GM10266 (cell line): ENCODE results near the gene SORCS2.

Source experiments
- DNase-seq: peaks from one replicate; pipeline ENCODE4 v3.0.0; 2012; ENCODE audit errors: extremely low spot score
- CTCF ChIP-seq: IDR thresholded peaks from 2 replicates; pipeline ENCODE4 v1.5.1; 2012; ENCODE audit warnings: mild to moderate bottlenecking, low read depth; ENCODE audit not compliant: control insufficient read depth, insufficient read depth; ENCODE audit errors: missing control alignments

Gene SORCS2

GRCh38 chr4:7186031-7186430 is 6.3 kb upstream of the SORCS2 start:
- no peak for DNase-seq

DNA sequence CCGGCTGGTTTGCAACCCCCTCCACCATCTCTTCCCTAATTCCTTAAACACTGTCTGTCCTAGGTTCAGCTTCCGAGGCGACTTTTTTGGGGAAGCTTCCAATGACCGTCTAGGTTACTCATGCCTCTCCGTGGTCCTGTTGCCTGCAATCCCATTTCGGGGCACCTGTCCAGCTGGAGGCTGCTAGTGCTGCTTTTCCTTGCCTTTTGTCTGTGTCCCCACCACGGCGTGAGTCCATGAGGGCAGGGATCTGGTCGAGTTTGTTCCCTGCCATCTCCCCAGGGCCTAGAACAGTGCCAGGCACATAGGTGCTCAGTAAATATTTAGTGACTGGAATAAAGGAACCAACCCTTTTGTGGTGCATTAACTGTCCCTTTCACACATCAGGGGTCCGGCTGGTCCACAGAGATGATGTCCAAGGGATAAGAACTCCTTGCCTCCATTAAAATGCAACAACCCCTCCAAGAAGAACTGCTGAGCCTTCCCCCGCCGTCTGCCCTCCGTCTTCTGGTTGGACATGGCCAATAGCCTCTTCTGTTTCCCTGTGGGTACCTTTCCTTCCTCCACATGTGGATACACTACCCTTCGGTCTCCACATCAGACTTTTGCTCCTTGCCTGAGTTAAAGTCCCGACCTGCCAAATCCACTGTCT is 5.7 kb upstream of the SORCS2 start:
- TF ChIP-seq CTCF = no peak
- DNase-seq = no peak

More at GRCh38 chr4:7186031-7186430, 6.3 kb upstream of the SORCS2 start:
- TF ChIP-seq CTCF = peak; percentile 38

- no peak for DNase-seq
- no peak for TF ChIP-seq CTCF
These were observed 5.2 kb upstream of the SORCS2 start for GRCh38 chr4:7187168-7187535.

- no peak for DNase-seq
- TF ChIP-seq CTCF = no peak
These were observed 4.6 kb upstream of the SORCS2 start for GRCh38 chr4:7187691-7188090.

DNA sequence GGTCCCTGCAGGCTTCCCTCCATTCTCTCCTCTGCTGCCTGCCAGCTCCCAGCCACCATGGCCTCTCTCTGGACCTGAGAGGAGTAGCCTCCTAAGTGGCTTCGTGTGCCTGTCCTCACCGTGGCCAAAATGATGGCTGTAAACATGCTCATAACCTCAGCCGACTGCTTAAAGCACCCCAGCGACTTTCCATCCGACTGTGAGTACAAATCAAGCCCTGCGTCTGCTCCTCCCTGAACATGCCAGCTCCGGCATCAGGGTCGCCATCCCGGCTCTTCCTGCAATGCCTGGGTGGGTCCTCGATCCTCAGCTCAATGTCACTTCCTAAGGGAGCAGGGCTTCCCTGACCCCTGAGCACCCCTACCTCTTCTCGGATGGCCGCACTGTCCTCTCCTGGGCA is 3.3 kb upstream of the SORCS2 start:
- no peak for TF ChIP-seq CTCF
- no peak for DNase-seq

- TF ChIP-seq CTCF = no peak
- DNase-seq = no peak
These were observed 2.7 kb upstream of the SORCS2 start for GRCh38 chr4:7189475-7190277.

- TF ChIP-seq CTCF = no peak
- DNase-seq = no peak
These were observed 2.1 kb upstream of the SORCS2 start for GRCh38 chr4:7190278-7190594.
